Keratinocyte (primary cell): ENCODE results near the gene PKN2. TPM values are rescaled to one million over a fixed set of nuclear protein-coding genes. Genes with fewer than 3 reads are reported as not detected.
A peak's percentile ranks its signal among the peaks of the same experiment; 100 is the strongest.

ENCODE experiments used
- DNase-seq: peaks from one replicate; pipeline ENCODE4 v3.0.0-alpha.2; 2011; ENCODE audit warnings: low read depth, missing footprints, low spot score
- FAIRE-seq: peaks from 2 replicates; lab custom pipeline; 2011; peaks lifted over from hg19 to GRCh38; lab: Jason Lieb, UNC
- H2AFZ ChIP-seq: 2 replicates; pipeline ENCODE4 v1.6.0; 2012; ENCODE audit warnings: low read length, control low read depth, inconsistent platforms; ENCODE audit not compliant: control insufficient read depth
- H3K27ac ChIP-seq: 2 replicates; pipeline ENCODE4 v1.5.1; 2011; ENCODE audit warnings: low read length; ENCODE audit not compliant: control insufficient read depth, insufficient read depth
- H3K27me3 ChIP-seq: 3 replicates; pipeline ENCODE4 v1.6.0; 2011; ENCODE audit warnings: low read length; ENCODE audit not compliant: control insufficient read depth, insufficient read depth; ENCODE audit errors: extremely low read depth
- H3K36me3 ChIP-seq, 2 experiments: 2 replicates in 1 of 2; 3 replicates in 1 of 2; pipeline ENCODE4 v1.5.1; 2011; ENCODE audit warnings: low read length in 2 of 2, mild to moderate bottlenecking in 1 of 2; ENCODE audit not compliant: control insufficient read depth in 2 of 2, insufficient read depth in 2 of 2; ENCODE audit errors: extremely low read depth in 1 of 2
- H3K4me1 ChIP-seq: 3 replicates; pipeline ENCODE4 v1.5.1; 2011; ENCODE audit warnings: low read length; ENCODE audit not compliant: control insufficient read depth, insufficient read depth; ENCODE audit errors: extremely low read depth
- H3K4me2 ChIP-seq: 3 replicates; pipeline ENCODE4 v1.6.0; 2011; ENCODE audit warnings: low read depth, low read length; ENCODE audit not compliant: control insufficient read depth, insufficient read depth; ENCODE audit errors: extremely low read depth
- H3K4me3 ChIP-seq, 3 experiments: fragments of 200-600 bp in 1 of 3; sonication (generic) in 1 of 3; 2 replicates in 2 of 3; 3 replicates in 1 of 3; pipeline ENCODE4 v1.5.1; 2011 to 2016; ENCODE audit warnings: low read length in 3 of 3, mild to moderate bottlenecking in 3 of 3, control low read depth in 2 of 3, inconsistent platforms in 1 of 3, low read depth in 1 of 3, mixed read lengths in 1 of 3, mixed run types in 1 of 3, moderate library complexity in 1 of 3; ENCODE audit not compliant: control insufficient read depth in 2 of 3, insufficient read depth in 2 of 3; ENCODE audit errors: extremely low read depth in 1 of 3
- H3K79me2 ChIP-seq: 2 replicates; pipeline ENCODE4 v1.6.0; 2012; ENCODE audit warnings: low read length; ENCODE audit not compliant: control insufficient read depth, insufficient read depth
- H3K9ac ChIP-seq: 3 replicates; pipeline ENCODE4 v1.6.0; 2011; ENCODE audit warnings: low read length; ENCODE audit not compliant: control insufficient read depth, insufficient read depth; ENCODE audit errors: extremely low read depth
- H3K9me1 ChIP-seq: 3 replicates; pipeline ENCODE4 v1.6.0; 2011; ENCODE audit warnings: low read length; ENCODE audit not compliant: control insufficient read depth, insufficient read depth; ENCODE audit errors: extremely low read depth
- H3K9me3 ChIP-seq: 2 replicates; pipeline ENCODE4 v1.5.1; 2012; ENCODE audit warnings: low read depth, low read length; ENCODE audit not compliant: control insufficient read depth
- H4K20me1 ChIP-seq: 3 replicates; pipeline ENCODE4 v1.6.0; 2011; ENCODE audit warnings: low read length; ENCODE audit not compliant: control insufficient read depth, insufficient read depth; ENCODE audit errors: extremely low read depth
- EZH2 ChIP-seq: IDR thresholded peaks from one replicate; pipeline ENCODE4 v1.6.1; 2012; ENCODE audit warnings: inconsistent platforms, mild to moderate bottlenecking, low read length, moderate library complexity
- dilution Hi-C: fragments of 300-500 bp; cut with MboI; formaldehyde crosslinking; loops from one replicate; pipeline ENCODE4 v1.7.0; 2020; ENCODE audit warnings: low sequenced_read_pairs; ENCODE audit not compliant: extremely low pct_ligation_motif_present
- polyA plus RNA-seq, 5 experiments: library from polyadenylated mRNA; depleted of rRNA in 3 of 5; stranded (reverse) in 3 of 5; stranded (forward) in 1 of 5; unstranded in 1 of 5; fragments of >200 nt; gene quantifications; 1 replicate in 1 of 5; 2 replicates in 3 of 5; 3 replicates in 1 of 5; pipeline versions ENCODE4 v1.2.1 to v1.2.3, GENCODE V29; 2011 to 2012; ENCODE audit warnings: missing spikeins in 2 of 5, low read depth in 1 of 5, low replicate concordance in 1 of 5
- TF ChIP-seq, protein P1 (sequence below), 3 experiments: IDR thresholded peaks in 1 of 3; conservative IDR thresholded peaks in 1 of 3; optimal IDR thresholded peaks in 1 of 3; 2 replicates in 2 of 3; 3 replicates in 1 of 3; pipeline versions ENCODE3 to v1.5.1; 2011; ENCODE audit warnings: low read length in 3 of 3, mild to moderate bottlenecking in 3 of 3, moderate library complexity in 2 of 3, control low read depth in 1 of 3, inconsistent platforms in 1 of 3; ENCODE audit not compliant: insufficient read depth in 2 of 3; ENCODE audit errors: extremely low read depth in 1 of 3

The PKN2 gene
- polyA plus RNA-seq, 1 donor (not counting 4 experiments of a cell fraction or from before 2014, with no cell fraction given): 30.8 TPM

DNA sequence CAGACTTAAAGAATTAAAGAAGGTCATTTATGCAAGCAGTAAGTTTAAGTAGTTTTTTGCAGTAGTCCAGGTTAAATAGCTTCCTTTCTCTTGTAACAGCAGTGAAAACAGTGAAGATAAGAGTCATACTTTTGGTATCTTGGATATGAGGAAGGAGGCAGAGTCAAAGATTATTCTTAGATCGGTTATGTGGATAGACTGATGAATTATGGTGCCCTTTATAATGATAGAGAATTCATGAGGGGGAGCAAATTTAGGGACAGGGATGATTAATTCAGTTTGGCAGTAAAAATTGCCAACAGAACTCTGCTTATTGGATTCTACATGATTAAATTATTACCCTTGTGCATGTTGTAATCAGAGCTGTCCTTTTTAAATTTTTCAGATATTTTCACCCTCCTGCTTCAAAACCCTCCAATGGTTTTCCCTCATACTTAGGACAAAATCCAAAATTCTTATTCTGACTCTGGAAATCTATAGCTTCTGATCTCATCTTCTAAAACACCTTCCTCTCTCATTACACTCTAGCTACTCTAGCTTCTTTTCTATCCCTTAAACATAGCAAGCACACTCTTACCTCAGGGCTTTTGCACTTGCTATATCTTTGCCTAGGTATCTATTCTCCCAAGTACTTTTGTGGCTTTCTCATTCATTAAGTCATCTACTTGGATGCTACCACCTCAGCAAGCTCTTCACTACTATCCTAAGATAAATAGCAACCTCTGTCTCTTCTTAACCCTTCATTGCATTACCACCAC is 79.8 kb downstream of the PKN2 start:
- H3K9me3 ChIP-seq: no peaks in the 10 kb centered on the region
- H3K27ac ChIP-seq: peak overlapping the region; percentile 4
- H3K27me3 ChIP-seq: no peaks in the 10 kb centered on the region
- dilution Hi-C loops: no loop called here
- H3K4me1 ChIP-seq: peaks cover 10% of the 10 kb centered on the region
- H3K4me3 ChIP-seq: no peak overlapping the region
- H3K4me2 ChIP-seq: no peak overlapping the region
- no peak for TF ChIP-seq EZH2
- TF ChIP-seq, protein P1, sequence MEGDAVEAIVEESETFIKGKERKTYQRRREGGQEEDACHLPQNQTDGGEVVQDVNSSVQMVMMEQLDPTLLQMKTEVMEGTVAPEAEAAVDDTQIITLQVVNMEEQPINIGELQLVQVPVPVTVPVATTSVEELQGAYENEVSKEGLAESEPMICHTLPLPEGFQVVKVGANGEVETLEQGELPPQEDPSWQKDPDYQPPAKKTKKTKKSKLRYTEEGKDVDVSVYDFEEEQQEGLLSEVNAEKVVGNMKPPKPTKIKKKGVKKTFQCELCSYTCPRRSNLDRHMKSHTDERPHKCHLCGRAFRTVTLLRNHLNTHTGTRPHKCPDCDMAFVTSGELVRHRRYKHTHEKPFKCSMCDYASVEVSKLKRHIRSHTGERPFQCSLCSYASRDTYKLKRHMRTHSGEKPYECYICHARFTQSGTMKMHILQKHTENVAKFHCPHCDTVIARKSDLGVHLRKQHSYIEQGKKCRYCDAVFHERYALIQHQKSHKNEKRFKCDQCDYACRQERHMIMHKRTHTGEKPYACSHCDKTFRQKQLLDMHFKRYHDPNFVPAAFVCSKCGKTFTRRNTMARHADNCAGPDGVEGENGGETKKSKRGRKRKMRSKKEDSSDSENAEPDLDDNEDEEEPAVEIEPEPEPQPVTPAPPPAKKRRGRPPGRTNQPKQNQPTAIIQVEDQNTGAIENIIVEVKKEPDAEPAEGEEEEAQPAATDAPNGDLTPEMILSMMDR (optimal IDR thresholded peaks at IDR 0.05 in 1 of 3, IDR thresholded peaks at IDR 0.05 in 1 of 3, conservative IDR thresholded peaks at IDR 0.05 in 1 of 3; ENCODE audit: extremely low read depth in 1 of 3, insufficient read depth in 2 of 3, low read length in 3 of 3): no peak
- no peaks in the 10 kb centered on the region for H4K20me1 ChIP-seq
- no peak overlapping the region for H2AFZ ChIP-seq
- H3K9ac ChIP-seq: no peak overlapping the region
- peak; percentile 26 for FAIRE-seq
- H3K36me3 ChIP-seq: no peaks in the 10 kb centered on the region
- DNase-seq: no peak
- H3K9me1 ChIP-seq: no peaks in the 10 kb centered on the region
- H3K79me2 ChIP-seq: peaks cover 22% of the 10 kb centered on the region

GRCh38 chr1:88768187-88768586 is 84.1 kb downstream of the PKN2 start:
- Histone ChIP-seq H3K4me2 (no peak overlapping the region), H3K27me3 (no peaks in the 10 kb centered on the region), H3K9me1 (peaks cover under 1% of the 10 kb centered on the region), H3K4me1 (peaks cover 9% of the 10 kb centered on the region), H3K4me3 (no peak overlapping the region), H2AFZ (no peak overlapping the region), H3K9ac (no peak overlapping the region), H3K36me3 (no peaks in the 10 kb centered on the region), H3K27ac (no peak overlapping the region), H3K9me3 (no peaks in the 10 kb centered on the region), H4K20me1 (no peaks in the 10 kb centered on the region), H3K79me2 (peaks cover 24% of the 10 kb centered on the region)
- DNase-seq (no peak), FAIRE-seq (no peak)
- dilution Hi-C loops: no loop called here
- TF ChIP-seq EZH2: no peak
- TF ChIP-seq, protein P1 (optimal IDR thresholded peaks at IDR 0.05 in 1 of 3, IDR thresholded peaks at IDR 0.05 in 1 of 3, conservative IDR thresholded peaks at IDR 0.05 in 1 of 3; ENCODE audit: extremely low read depth in 1 of 3, insufficient read depth in 2 of 3, low read length in 3 of 3): no peak
